SK-N-MC (cell line): Measurements from ENCODE around the gene COL6A2.
"Not testable (repeated sequence)": the region's sequence is repeated elsewhere in the genome, so short reads cannot be mapped to it uniquely, and the experiment has no call there.

Source experiments
- DNase-seq: peaks from one replicate; pipeline ENCODE4 v3.0.0-alpha.2; 2011; ENCODE audit warnings: low read depth, low spot score
- H3K27ac ChIP-seq: fragments of 200-600 bp; sonication (generic); 2 replicates; pipeline ENCODE4 v1.5.1; 2016; ENCODE audit warnings: mixed run types
- H3K36me3 ChIP-seq: fragments of 200-600 bp; sonication (generic); 2 replicates; pipeline ENCODE4 v1.6.1; 2017; ENCODE audit warnings: antibody characterized with exemption, low read length, mixed read lengths; ENCODE audit not compliant: insufficient read depth
- H3K4me3 ChIP-seq: fragments of 200-600 bp; sonication (generic); 2 replicates; pipeline ENCODE4 v1.5.1; 2016
- H3K9ac ChIP-seq: fragments of 200-600 bp; sonication (generic); 2 replicates; pipeline ENCODE4 v1.8.0; 2017; ENCODE audit warnings: mixed run types, mixed read lengths; ENCODE audit not compliant: insufficient read length
- H3K9me3 ChIP-seq: fragments of 200-600 bp; sonication (generic); 2 replicates; pipeline ENCODE4 v1.6.1; 2017; ENCODE audit warnings: low read depth, mild to moderate bottlenecking, antibody characterized with exemption, low read length, moderate library complexity, mixed read lengths
- EZH2 ChIP-seq: fragments of 200-600 bp; sonication (generic); IDR thresholded peaks from one replicate; pipeline ENCODE4 v1.6.1; 2017; ENCODE audit warnings: antibody characterized with exemption
- FOXP2 ChIP-seq: optimal IDR thresholded peaks from 2 replicates; pipeline ENCODE3; 2011; ENCODE audit warnings: mild to moderate bottlenecking, moderate library complexity; ENCODE audit not compliant: insufficient read depth; ENCODE audit errors: extremely low read length, control extremely low read depth
- POLR2AphosphoS5 ChIP-seq: IDR thresholded peaks from 2 replicates; pipeline ENCODE4 v1.6.1; 2012; ENCODE audit warnings: mild to moderate bottlenecking, low read depth, low read length, borderline replicate concordance

Gene COL6A2

DNA sequence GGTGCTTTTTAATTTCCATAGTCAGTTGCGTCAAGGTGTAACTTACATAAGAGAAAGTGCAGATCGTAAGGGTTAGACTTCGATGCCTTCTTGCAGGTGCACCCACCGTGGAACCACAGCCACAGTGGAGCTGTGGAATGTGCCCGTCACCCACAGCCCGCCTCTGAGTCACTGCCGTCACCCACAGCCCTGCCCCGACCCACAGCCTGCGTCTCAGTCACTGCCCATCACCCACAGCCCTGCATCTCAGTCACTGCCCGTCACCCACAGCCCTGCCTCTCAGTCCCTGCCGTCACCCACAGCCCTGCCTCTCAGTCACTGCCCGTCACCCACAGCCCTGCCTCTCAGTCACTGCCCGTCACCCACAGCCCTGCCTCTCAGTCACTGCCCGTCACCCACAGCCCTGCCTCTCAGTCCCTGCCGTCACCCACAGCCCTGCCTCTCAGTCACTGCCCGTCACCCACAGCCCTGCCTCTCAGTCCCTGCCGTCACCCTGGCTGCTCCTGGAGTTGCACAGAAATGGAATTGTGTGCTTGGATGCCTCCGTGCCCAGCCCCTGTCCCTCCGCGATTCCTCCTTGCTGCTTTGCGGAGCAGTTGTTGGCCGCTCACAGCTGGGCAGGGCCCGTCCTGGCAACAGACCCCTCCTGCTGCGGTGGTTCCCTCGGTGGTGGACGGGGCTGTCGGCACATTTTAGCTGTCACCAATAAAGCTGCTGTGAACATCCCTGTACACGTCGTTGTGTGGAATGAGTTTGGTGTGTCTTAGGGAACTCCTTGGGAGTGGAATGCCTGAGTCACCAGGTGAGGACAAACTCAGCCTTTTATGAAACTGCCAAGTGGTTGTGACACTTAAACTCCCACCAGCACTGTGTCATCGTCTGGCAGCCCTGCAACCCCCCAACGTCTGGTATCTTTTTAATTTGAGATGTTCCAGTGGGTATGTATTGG is 44.9 kb upstream of the COL6A2 start:
- Histone ChIP-seq H3K36me3 (no peaks in the 10 kb centered on the region), H3K4me3 (no peak overlapping the region), H3K9ac (no peak overlapping the region), H3K9me3 (no peaks in the 10 kb centered on the region), H3K27ac (no peak overlapping the region)
- DNase-seq = no peak
- no peak for TF ChIP-seq POLR2AphosphoS5
- TF ChIP-seq FOXP2 = no peak
- TF ChIP-seq EZH2 = no peak

DNA sequence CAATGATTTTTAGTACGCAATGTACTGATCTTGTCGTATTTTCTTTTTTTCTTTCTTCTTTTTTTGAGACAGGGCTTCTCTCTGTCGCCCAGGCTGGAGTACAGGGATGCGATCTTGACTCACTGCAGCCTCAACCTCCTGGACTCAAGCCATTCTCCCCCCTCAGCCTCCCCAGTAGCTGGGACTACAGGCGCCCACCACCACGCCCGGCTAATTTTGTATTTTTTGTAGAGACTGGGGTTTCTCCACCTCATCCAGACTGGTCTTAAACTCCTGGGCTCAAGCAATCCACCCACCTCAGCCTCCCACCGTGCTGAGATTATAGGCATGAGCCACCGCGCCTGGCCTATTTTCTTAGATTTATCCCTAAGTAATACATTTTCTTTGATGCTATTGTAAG is 43.9 kb upstream of the COL6A2 start:
- Histone ChIP-seq H3K9me3 (no peaks in the 10 kb centered on the region), H3K36me3 (no peaks in the 10 kb centered on the region), H3K9ac (no peak overlapping the region), H3K4me3 (no peak overlapping the region), H3K27ac (no peak overlapping the region)
- DNase-seq = no peak
- TF ChIP-seq POLR2AphosphoS5 = no peak
- no peak for TF ChIP-seq EZH2
- no peak for TF ChIP-seq FOXP2

DNA sequence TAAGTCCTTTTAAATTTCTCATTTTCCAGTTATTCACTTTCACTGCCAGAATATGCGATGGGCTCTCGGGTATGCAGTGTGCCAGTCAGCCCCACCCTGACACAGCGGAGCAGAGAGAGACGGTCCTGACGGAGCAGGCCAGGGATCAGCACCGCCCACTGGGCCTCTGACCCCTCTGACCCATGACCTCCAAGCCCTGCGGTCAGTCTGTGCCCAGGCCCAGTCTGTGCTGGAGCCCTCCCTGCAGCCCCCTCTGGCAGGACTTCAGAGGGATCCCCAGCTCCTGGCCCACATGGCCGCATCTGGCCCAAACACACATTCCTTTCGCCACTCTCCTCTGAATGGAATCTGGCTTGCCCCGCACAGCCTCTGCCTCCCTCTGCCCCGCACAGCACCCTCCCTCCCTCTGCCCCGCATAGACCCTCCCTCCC is 43.4 kb upstream of the COL6A2 start:
- DNase-seq = no peak
- Histone ChIP-seq H3K9me3 (no peaks in the 10 kb centered on the region), H3K27ac (no peak overlapping the region), H3K36me3 (no peaks in the 10 kb centered on the region), H3K9ac (no peak overlapping the region), H3K4me3 (no peak overlapping the region)
- TF ChIP-seq EZH2 = no peak
- no peak for TF ChIP-seq POLR2AphosphoS5
- no peak for TF ChIP-seq FOXP2

DNA sequence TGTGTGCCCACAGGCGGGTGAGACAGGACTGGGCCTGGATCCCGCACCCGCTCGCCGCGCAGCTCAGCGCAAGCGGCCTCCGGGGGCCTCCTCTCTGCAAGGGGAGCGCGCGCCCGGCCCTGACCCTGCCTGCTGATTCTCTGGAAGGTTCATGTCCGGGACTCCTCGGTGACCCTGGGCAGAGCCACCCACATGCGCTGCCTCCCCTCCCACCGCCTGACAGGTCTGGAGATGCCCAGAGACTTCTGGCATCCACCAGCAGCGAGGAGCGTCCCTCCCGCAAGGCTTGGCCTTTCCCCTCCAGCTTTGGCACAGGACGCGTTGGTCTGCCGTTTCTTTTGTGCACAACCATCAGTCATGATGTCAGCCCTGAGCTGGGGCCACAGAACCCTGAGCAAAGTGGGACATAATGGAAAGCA is 42.0 kb upstream of the COL6A2 start:
- TF ChIP-seq POLR2AphosphoS5 (no peak), EZH2 (no peak), FOXP2 (no peak)
- no peaks in the 10 kb centered on the region for H3K36me3 ChIP-seq
- H3K9ac ChIP-seq = no peak overlapping the region
- H3K4me3 ChIP-seq = no peak overlapping the region
- no peak overlapping the region for H3K27ac ChIP-seq
- H3K9me3 ChIP-seq = no peaks in the 10 kb centered on the region
- no peak for DNase-seq

DNA sequence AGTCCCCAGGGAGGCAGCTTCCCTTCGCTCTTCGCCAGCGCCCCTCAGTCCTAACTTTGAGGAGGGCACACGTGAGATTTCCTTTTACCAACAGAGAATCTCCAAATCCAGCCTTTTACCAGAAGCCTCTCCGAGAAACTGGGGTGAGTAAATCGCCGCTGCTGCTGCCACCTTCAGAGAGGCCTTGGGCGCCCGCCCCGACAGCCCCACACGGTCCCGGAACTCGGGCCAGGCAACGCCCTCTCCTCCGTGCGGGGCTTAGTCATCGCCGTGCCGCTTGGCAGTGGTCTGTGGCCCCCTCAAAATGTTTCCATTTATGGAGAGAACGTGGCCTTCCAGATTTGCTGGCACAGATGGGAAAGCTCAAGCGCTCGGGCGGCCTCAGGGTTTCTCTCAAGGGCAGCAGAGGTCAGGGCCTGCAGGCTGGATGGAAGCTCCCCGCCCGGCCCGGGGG is 41.4 kb upstream of the COL6A2 start:
- DNase-seq = no peak
- Histone ChIP-seq H3K36me3 (no peaks in the 10 kb centered on the region), H3K4me3 (no peak overlapping the region), H3K9ac (no peak overlapping the region), H3K9me3 (peaks cover 1% of the 10 kb centered on the region; the same call in 1 of the 2 replicates), H3K27ac (no peak overlapping the region)
- TF ChIP-seq POLR2AphosphoS5 = no peak

DNA sequence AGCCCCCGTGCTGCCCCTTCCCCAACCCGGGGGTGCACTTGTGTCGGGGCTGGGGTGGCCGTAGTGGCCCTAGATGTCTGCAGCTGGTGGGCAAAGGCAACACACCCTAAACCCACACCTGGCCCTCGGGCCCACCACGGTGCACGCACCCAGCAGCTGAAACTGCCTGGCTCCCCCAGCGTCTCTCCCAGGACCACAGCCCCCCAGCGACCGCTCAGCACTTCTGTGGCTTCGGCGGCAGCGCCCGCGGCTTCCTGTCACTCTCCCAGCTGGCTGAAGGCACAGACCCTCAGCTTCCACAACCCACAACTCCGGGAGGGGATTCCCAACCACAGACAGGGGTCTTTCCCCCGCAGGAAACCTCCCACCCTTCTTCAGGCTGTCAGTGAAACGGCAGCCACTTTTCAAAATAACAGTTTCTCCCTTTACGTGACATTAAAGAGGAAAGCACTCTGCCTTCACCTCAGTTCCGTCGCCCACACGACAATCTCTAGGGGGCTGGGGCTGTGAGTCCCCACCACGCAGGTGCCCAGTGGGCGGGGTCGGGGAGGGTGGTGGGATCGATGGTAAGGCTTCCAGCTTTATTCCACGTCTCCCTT is 40.7 kb upstream of the COL6A2 start:
- Histone ChIP-seq H3K4me3 (no peak overlapping the region), H3K27ac (no peak overlapping the region), H3K9me3 (peaks cover 5% of the 10 kb centered on the region; the same call in 1 of the 2 replicates), H3K9ac (no peak overlapping the region), H3K36me3 (no peaks in the 10 kb centered on the region)
- TF ChIP-seq EZH2 (no peak), POLR2AphosphoS5 (no peak), FOXP2 (no peak)
- DNase-seq = no peak

DNA sequence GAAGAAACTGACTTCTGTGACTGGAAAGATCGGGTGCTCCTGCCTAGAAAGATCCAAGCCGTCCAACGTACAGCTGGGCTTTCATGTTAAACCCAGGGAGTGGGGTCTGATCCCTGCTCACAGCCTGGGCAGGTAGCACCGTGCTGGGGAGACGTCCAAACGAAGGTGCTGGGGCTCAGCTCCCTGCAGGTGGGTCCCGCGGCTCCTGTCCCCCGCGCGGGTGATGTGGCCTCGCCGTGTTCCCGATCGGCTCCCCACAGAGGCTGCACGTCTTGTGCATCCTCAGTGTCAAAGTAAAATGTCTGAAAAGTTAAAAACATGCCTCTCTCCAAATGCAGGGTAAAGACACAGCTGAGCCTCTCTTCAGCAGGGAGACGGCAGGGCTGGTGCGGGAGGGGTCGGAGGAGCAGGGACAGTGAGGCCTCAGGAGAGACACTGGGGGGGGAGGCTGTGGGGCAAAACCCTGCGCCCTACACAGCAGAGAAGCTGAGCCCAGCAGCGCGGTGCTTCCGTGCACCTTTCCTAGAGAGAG is 40.1 kb upstream of the COL6A2 start:
- no peak overlapping the region for H3K9ac ChIP-seq
- no peak overlapping the region for H3K4me3 ChIP-seq
- DNase-seq = no peak
- peaks cover 5% of the 10 kb centered on the region; the same call in 1 of the 2 replicates for H3K9me3 ChIP-seq
- no peak overlapping the region for H3K27ac ChIP-seq
- TF ChIP-seq EZH2 = no peak
- TF ChIP-seq FOXP2 = no peak
- no peak for TF ChIP-seq POLR2AphosphoS5
- no peaks in the 10 kb centered on the region for H3K36me3 ChIP-seq

DNA sequence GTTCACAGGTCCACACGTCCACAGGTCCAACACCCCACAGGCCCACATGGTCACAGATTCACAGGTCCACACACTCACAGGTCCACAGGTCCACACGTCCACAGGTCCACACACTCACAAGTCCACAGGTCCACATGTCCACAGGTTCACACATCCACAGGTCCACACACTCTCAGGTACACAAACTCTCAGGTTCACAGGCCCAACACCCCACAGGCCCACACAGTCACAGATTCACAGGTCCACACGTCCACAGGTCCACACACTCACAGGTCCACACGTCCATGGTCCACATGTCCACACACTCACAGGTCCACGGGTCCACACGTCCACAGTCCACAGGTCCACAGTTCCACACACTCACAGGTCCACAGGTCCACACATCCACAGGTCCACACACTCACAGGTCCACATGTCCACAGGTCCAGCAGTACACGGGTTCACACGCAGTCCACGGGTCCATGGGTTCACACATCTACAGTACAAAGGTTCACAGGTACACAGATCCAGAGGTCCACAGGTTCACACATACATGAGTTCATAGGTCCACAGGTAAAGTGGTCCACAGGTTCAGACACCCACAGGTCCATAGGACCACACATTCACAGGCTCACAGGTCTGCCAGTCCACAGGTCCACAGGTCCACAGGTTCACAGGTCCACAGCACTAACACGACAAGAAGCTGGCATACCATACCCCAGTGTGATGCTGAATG is 39.3 kb upstream of the COL6A2 start:
- Histone ChIP-seq H3K9me3 (peaks cover 5% of the 10 kb centered on the region; the same call in 1 of the 2 replicates), H3K27ac (no peak overlapping the region), H3K36me3 (no peaks in the 10 kb centered on the region), H3K4me3 (no peak overlapping the region), H3K9ac (no peak overlapping the region)
- TF ChIP-seq FOXP2 (no peak), POLR2AphosphoS5 (no peak)
- no peak for DNase-seq

DNA sequence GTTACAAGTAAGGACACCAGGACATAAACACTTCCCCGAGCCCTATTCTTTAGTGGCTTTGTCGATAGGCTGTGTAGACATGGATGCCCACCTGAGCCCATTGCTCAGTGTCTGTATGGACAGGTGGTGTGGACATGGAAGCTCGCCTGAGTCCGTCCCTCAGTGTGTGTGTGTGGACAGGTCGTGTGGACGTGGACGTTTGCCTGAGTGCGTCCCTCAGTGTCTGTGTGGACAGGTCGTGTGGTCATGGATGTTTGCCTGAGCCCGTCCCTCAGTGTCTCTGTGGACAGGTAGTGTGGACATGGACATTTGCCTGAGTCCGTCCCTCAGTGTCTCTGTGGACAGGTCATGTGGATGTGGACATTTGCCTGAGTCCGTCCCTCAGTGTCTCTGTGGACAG is 38.7 kb upstream of the COL6A2 start:
- no peak for DNase-seq

DNA sequence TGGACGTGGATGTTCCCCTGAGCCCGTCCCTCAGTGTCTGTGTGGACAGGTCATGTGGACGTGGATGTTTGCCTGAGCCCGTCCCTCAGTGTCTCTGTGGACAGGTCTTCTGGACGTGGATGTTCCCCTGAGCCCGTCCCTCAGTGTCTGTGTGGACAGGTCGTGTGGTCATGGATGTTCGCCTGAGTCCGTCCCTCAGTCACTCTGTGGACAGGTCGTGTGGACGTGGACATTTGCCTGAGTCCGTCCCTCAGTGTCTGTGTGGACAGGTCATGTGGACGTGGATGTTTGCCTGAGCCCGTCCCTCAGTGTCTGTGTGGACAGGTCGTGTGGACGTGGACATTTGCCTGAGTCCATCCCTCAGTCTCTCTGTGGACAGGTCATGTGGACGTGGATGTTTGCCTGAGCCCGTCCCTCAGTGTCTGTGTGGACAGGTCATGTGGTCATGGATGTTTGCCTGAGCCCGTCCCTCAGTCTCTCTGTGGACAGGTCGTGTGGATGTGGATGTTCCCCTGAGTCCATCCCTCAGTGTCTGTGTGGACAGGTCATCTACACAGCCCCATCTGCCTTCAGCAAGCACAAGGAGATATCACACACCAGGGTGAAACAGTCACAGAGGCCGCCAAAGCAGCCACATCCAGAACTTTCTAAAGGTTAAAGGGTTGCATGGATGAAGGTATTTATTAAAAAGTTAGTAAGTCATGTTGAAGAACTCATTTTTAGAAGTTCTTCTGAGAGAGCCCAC is 38.0 kb upstream of the COL6A2 start:
- not testable (repeated sequence) for H3K36me3 ChIP-seq, H3K9ac ChIP-seq, H3K4me3 ChIP-seq, H3K9me3 ChIP-seq, H3K27ac ChIP-seq, DNase-seq

More for the DNA sequence above, 38.7 kb upstream of the COL6A2 start:
- Histone ChIP-seq H3K27ac (no peak overlapping the region), H3K36me3 (no peaks in the 10 kb centered on the region), H3K9ac (no peak overlapping the region), H3K9me3 (peaks cover 5% of the 10 kb centered on the region; the same call in 1 of the 2 replicates), H3K4me3 (no peak overlapping the region)
- TF ChIP-seq FOXP2 (no peak), EZH2 (no peak), POLR2AphosphoS5 (no peak)
